HG03280 (cell line): ENCODE data around the gene KLF12.

Experiments
- ATAC-seq: cut with Tn5 transposase; IDR thresholded peaks from one replicate; pipeline ENCODE4 v1.9.1; 2021; ENCODE audit warnings: mild to moderate bottlenecking, moderate library complexity; ENCODE audit not compliant: unreplicated experiment

Gene KLF12

GRCh38 chr13:74104661-74105275 is 29.4 kb downstream of the KLF12 start:
- ATAC-seq: no peak

- ATAC-seq: no peak
These were observed 30.1 kb downstream of the KLF12 start for GRCh38 chr13:74103970-74104555.

- no peak for ATAC-seq
These were observed 31.0 kb downstream of the KLF12 start for GRCh38 chr13:74103196-74103595.

- no peak for ATAC-seq
These were observed 31.5 kb downstream of the KLF12 start for GRCh38 chr13:74102691-74103090.

- ATAC-seq: no peak
These were observed 32.8 kb downstream of the KLF12 start for GRCh38 chr13:74101436-74101835.

GRCh38 chr13:74098077-74098476 is 36.1 kb downstream of the KLF12 start:
- ATAC-seq: no peak

GRCh38 chr13:74097116-74097515 is 37.1 kb downstream of the KLF12 start:
- no peak for ATAC-seq

- ATAC-seq: no peak
These were observed 40.5 kb downstream of the KLF12 start for GRCh38 chr13:74093691-74094090.

GRCh38 chr13:74092711-74093110 is 41.5 kb downstream of the KLF12 start:
- no peak for ATAC-seq

- no peak for ATAC-seq
These were observed 43.2 kb downstream of the KLF12 start for GRCh38 chr13:74090869-74091605.

- no peak for ATAC-seq
These were observed 43.8 kb downstream of the KLF12 start for GRCh38 chr13:74090397-74090796.

- no peak for ATAC-seq
These were observed 46.8 kb downstream of the KLF12 start for GRCh38 chr13:74087357-74087756.
